CD4-positive, alpha-beta T cell treated with Interleukin-15 for 1 hour (primary cell): ENCODE results near the gene KRTAP10-4.
"Not testable (repeated sequence)": the region's sequence is repeated elsewhere in the genome, so short reads cannot be mapped to it uniquely, and the experiment has no call there.

ENCODE experiments used
- DNase-seq: peaks from one replicate; pipeline ENCODE4 v3.0.0-alpha.2; 2020

Gene KRTAP10-4

GRCh38 chr21:44581158-44581557, 7.6 kb downstream of the KRTAP10-4 start:
- DNase-seq: no peak

- DNase-seq: no peak
Measured at GRCh38 chr21:44582055-44582454, 8.5 kb downstream of the KRTAP10-4 start.

GRCh38 chr21:44583089-44583799, 9.7 kb downstream of the KRTAP10-4 start:
- no peak for DNase-seq

GRCh38 chr21:44583800-44584147, 10.2 kb downstream of the KRTAP10-4 start:
- DNase-seq: no peak

GRCh38 chr21:44585892-44586291, 12.4 kb downstream of the KRTAP10-4 start:
- DNase-seq: no peak

GRCh38 chr21:44589094-44589493, 15.6 kb downstream of the KRTAP10-4 start:
- DNase-seq: no peak

GRCh38 chr21:44589586-44590305, 16.2 kb downstream of the KRTAP10-4 start:
- no peak for DNase-seq

GRCh38 chr21:44590311-44590721, 16.8 kb downstream of the KRTAP10-4 start:
- no peak for DNase-seq

- not testable (repeated sequence) for DNase-seq
Measured at GRCh38 chr21:44590897-44591800, 17.6 kb downstream of the KRTAP10-4 start.

- DNase-seq: not testable (repeated sequence)
Measured at GRCh38 chr21:44591801-44592130, 18.2 kb downstream of the KRTAP10-4 start.

- DNase-seq: no peak
Measured at GRCh38 chr21:44592446-44593311, 19.1 kb downstream of the KRTAP10-4 start, which contains the start of gene KRTAP10-6. Gene KRTAP10-6, minus strand, starts transcription at chr21:44592505. Its CDS starts 21 bp downstream, at chr21:44592484.

- DNase-seq: no peak
Measured at GRCh38 chr21:44593598-44594405, 20.3 kb downstream of the KRTAP10-4 start.

- no peak for DNase-seq
Measured at GRCh38 chr21:44594406-44594916, 20.9 kb downstream of the KRTAP10-4 start.

- no peak for DNase-seq
Measured at GRCh38 chr21:44595524-44595923, 22.0 kb downstream of the KRTAP10-4 start.

GRCh38 chr21:44596068-44596725, 22.7 kb downstream of the KRTAP10-4 start:
- no peak for DNase-seq

GRCh38 chr21:44598061-44598460, 24.5 kb downstream of the KRTAP10-4 start:
- DNase-seq: no peak

- no peak for DNase-seq
Measured at GRCh38 chr21:44599264-44600029, 25.9 kb downstream of the KRTAP10-4 start.

- DNase-seq: not testable (repeated sequence)
Measured at GRCh38 chr21:44600118-44600978, 26.8 kb downstream of the KRTAP10-4 start, which contains the start of gene KRTAP10-7. Gene KRTAP10-7, plus strand, starts transcription at chr21:44600597. Its CDS starts 25 bp downstream, at chr21:44600622.

GRCh38 chr21:44601091-44601490, 27.6 kb downstream of the KRTAP10-4 start:
- DNase-seq: not testable (repeated sequence)
